HCT116 (cell line): Measurements from ENCODE around the gene ZNF335.

ENCODE experiments used
- CBX3 ChIP-seq: IDR thresholded peaks from 2 replicates; pipeline ENCODE4 v1.6.1; 2012; ENCODE audit warnings: low read depth
- ELF1 ChIP-seq: IDR thresholded peaks from 2 replicates; pipeline ENCODE4 v1.6.1; 2012; ENCODE audit warnings: low read depth, borderline replicate concordance
- EZH2 ChIP-seq: fragments of 200-600 bp; sonication (generic); IDR thresholded peaks from 2 replicates; pipeline ENCODE4 v1.6.1; 2017; ENCODE audit warnings: antibody characterized with exemption, mixed run types
- POLR2A ChIP-seq: IDR thresholded peaks from 2 replicates; pipeline ENCODE4 v1.7.0; 2011; ENCODE audit warnings: borderline replicate concordance; ENCODE audit not compliant: insufficient read depth, insufficient read length; ENCODE audit errors: extremely low read depth
- POLR2AphosphoS5 ChIP-seq: IDR thresholded peaks from 2 replicates; pipeline ENCODE4 v1.6.1; 2011; ENCODE audit warnings: mild to moderate bottlenecking, low read depth, low read length, moderate library complexity
- TF ChIP-seq, protein P1 (sequence below), 3 experiments: fragments of 200-600 bp in 1 of 3; sonication (generic) in 1 of 3; IDR thresholded peaks in 2 of 3; conservative IDR thresholded peaks in 1 of 3; 2 replicates each; pipeline ENCODE4 v1.5.1; 2012 to 2017; ENCODE audit warnings: low read depth in 2 of 3, low read length in 2 of 3, antibody characterized with exemption in 1 of 3, borderline replicate concordance in 1 of 3, control low read depth in 1 of 3, mild to moderate bottlenecking in 1 of 3, mixed read lengths in 1 of 3, mixed run types in 1 of 3, moderate library complexity in 1 of 3; ENCODE audit not compliant: insufficient read depth in 1 of 3
- TF ChIP-seq, protein P2 (sequence below): IDR thresholded peaks from 2 replicates; pipeline ENCODE4 v1.6.1; 2011; ENCODE audit warnings: mild to moderate bottlenecking, low read length, moderate library complexity; ENCODE audit not compliant: insufficient replicate concordance; ENCODE audit errors: extremely low read depth

DNA sequence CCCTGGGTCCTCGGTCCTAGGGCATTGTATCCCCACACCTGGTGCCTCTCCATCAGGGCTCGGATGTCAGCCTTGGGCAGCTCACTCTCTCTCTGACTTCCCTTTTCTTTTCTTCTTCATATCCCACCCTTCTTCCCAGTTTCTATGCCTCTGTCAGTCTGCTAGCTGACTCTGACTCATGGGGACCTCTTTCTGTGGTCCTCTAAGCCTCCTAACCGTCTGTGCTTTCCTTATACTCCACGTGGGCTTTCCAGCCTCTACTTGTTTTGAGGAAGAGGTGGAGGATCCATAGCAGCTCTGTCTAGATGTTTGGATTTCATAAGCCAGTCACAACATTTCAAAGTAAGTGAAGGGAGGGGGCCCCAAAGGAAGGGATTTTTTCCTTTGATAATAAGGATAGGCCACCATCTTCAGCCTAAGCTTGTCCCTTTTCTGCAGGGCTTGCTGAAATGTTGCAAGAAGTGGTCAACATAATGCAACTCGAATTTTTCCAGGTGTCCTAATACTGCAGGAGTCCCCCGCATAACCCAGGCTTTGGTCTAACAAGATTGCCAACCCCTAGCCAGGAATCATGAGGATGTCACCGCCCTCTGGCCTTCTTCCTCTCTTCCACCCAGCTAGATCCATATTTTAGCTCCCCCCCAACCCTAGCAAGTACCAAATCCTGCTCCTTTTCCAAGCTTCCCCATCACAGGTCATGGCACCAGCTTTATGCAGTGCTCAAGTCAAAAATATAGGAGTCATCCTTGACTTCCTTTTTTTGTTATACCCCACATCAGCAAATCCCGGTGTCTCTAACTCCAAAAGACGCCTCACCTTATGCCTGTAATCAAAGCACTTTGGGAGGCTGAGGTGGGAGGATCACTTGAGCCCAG is 51.3 kb downstream of the ZNF335 start:
- TF ChIP-seq, protein P1, sequence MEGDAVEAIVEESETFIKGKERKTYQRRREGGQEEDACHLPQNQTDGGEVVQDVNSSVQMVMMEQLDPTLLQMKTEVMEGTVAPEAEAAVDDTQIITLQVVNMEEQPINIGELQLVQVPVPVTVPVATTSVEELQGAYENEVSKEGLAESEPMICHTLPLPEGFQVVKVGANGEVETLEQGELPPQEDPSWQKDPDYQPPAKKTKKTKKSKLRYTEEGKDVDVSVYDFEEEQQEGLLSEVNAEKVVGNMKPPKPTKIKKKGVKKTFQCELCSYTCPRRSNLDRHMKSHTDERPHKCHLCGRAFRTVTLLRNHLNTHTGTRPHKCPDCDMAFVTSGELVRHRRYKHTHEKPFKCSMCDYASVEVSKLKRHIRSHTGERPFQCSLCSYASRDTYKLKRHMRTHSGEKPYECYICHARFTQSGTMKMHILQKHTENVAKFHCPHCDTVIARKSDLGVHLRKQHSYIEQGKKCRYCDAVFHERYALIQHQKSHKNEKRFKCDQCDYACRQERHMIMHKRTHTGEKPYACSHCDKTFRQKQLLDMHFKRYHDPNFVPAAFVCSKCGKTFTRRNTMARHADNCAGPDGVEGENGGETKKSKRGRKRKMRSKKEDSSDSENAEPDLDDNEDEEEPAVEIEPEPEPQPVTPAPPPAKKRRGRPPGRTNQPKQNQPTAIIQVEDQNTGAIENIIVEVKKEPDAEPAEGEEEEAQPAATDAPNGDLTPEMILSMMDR (IDR thresholded peaks at IDR 0.05 in 2 of 3, conservative IDR thresholded peaks at IDR 0.05 in 1 of 3; ENCODE audit: borderline replicate concordance in 1 of 3, insufficient read depth in 1 of 3, low read depth in 2 of 3, low read length in 2 of 3): no peak
- TF ChIP-seq, protein P2, sequence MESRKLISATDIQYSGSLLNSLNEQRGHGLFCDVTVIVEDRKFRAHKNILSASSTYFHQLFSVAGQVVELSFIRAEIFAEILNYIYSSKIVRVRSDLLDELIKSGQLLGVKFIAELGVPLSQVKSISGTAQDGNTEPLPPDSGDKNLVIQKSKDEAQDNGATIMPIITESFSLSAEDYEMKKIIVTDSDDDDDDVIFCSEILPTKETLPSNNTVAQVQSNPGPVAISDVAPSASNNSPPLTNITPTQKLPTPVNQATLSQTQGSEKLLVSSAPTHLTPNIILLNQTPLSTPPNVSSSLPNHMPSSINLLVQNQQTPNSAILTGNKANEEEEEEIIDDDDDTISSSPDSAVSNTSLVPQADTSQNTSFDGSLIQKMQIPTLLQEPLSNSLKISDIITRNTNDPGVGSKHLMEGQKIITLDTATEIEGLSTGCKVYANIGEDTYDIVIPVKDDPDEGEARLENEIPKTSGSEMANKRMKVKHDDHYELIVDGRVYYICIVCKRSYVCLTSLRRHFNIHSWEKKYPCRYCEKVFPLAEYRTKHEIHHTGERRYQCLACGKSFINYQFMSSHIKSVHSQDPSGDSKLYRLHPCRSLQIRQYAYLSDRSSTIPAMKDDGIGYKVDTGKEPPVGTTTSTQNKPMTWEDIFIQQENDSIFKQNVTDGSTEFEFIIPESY: no peak
- TF ChIP-seq POLR2AphosphoS5: no peak
- no peak for TF ChIP-seq EZH2
- no peak for TF ChIP-seq CBX3
- no peak for TF ChIP-seq POLR2A
- TF ChIP-seq ELF1: no peak
